GM19463 (cell line): ENCODE results near the gene BMAL2.

ENCODE experiments used
- ATAC-seq: cut with Tn5 transposase; IDR thresholded peaks from one replicate; pipeline ENCODE4 v1.9.1; 2021; ENCODE audit warnings: mild to moderate bottlenecking, moderate library complexity; ENCODE audit not compliant: unreplicated experiment

BMAL2 gene, protein sequence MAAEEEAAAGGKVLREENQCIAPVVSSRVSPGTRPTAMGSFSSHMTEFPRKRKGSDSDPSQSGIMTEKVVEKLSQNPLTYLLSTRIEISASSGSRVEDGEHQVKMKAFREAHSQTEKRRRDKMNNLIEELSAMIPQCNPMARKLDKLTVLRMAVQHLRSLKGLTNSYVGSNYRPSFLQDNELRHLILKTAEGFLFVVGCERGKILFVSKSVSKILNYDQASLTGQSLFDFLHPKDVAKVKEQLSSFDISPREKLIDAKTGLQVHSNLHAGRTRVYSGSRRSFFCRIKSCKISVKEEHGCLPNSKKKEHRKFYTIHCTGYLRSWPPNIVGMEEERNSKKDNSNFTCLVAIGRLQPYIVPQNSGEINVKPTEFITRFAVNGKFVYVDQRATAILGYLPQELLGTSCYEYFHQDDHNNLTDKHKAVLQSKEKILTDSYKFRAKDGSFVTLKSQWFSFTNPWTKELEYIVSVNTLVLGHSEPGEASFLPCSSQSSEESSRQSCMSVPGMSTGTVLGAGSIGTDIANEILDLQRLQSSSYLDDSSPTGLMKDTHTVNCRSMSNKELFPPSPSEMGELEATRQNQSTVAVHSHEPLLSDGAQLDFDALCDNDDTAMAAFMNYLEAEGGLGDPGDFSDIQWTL

DNA sequence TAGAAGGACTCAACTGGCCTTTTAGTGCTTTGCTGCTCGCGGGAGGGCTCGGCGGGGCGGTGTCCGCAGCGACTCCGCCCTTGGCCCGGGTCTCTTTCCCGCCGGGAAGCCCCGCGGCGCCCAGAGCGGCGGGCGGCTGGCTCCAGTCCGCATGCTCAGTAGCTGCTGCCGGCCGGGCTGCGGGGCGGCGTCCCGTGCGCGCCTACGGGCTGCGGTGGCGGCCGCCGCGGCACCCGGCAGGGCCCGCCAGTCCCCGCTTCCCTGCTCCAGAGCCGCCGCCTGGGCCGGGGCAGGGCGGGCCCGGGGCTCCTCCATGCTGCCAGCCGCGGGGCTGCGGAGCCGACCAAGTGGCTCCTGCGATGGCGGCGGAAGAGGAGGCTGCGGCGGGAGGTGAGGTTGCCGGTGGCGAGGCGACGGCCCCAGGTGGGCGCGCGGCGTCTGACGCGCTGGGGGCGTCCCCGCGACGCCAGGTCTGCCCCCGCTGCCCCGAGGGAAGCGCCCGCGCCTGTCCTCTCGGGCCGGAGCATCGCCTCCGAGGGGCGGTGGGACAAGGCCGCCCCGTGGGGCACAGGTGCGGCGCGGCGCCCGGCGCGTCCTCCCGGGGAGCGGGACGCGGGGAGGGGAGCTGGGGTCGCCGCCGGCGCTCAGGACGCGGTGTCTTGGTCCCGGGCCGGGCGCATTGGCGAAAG lies at the start of gene BMAL2:
Gene BMAL2 (plus strand): TSS at position 123 of the 689 bp plus-strand sequence. CDS start 237 bp downstream, at position 360.
- peak; percentile 47 for ATAC-seq

DNA sequence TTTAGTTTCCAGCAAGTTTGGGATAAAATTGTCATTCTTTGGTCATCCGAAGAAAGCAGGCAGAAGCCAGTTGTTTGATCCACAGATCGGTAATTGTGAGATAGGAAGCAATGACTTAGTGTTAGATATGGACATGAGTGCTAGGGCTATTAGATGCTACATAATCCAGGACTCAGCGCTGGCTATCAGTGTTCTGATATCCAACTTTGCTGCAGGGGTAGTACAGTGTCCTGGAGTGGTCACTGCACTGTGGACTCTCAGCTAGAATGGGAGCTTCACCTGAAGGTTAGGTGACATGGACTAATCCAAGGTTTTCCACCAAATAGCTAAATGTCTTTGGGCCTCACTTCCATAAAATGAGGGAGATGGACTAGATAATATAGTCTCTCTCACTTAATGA lies 48.6 kb upstream of the BMAL2 start:
- ATAC-seq = no peak

DNA sequence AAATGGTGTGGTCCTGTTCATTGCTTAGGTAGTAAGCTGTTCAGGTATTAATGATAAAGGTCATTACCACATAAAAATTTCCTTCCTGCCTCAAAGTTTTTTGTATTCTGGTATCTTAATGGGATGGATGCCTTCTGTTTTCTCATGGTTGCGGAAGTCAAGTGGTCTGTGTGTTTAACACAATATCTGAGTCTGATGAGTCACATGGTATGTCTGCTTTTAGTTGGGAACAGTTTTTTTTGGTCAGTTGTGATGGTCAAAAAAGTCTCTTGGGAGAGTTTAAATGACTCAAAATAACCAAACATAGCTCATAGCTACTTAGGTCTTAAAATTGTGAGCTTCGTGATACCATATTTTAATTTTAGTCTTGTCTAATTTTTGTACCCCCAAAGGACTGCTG lies 47.9 kb upstream of the BMAL2 start:
- peak; percentile 74 for ATAC-seq

DNA sequence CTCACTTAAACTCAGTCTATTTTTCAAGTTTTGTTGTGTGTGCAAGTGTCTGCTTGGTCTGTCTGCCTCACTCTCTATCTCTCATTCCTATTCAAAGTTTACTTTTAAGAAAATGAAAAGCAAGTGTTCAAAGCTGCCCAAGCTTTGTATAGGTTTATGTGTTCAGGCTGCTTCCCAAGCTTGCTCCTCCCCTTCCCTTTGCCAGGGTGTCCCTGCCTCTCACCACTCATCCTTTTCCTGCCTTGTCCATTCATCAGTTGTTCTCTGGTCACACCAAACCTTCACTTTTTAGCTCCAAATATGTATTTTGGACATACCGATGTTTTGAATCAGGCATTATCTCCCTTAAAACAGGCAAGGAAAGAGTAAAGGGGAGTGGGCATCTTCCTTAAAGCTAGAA lies 47.2 kb upstream of the BMAL2 start:
- ATAC-seq = no peak

DNA sequence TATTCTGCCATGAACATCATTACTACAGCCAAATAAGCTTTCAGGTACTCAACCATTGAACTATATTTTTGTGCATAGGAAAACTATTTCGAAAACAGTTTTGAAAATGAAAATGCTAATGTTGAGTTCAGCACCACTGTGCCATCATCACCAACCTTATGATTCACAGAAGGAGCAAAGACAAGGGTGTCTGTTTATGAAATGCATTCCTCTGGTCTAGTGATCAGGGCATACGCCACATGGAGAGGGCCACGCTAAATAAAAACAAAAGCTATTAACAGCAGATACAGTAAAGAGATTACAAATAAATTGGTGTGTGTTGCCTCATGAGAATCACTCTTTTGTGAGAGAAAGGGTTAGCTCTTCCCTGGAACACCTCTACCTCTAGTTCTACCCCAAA lies 43.2 kb upstream of the BMAL2 start:
- ATAC-seq = no peak

DNA sequence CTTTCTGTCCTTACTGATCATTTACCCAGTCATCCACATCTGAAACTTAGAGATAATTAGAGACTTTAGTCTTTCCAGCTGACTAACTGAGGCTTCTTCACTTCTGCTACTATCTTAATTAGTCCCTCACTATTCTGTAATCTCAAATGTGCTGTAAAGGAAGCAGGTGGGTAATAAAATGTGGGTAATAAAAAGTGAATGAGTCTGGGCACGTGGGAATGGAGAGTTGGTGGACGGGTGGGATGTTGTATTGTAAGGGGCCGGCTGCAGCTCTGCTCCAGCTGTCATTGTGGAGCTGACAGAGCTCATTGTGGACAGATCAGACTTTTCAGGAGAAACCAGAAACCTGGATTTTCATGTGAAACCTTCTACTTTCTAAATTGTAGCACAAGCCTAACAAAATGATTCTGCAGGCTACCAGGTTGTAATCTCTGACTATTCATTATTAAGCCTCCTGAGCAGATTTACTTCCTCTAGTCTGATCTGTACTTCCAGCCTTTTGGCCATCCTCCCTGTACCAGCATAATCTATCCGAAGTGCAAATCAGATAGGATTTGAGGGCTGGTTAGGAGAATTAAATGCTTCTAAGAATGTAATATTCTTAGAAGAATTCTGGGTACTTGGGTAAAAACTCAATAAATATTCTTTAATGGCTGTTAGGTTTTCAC lies 42.0 kb upstream of the BMAL2 start:
- ATAC-seq = peak; percentile 45

DNA sequence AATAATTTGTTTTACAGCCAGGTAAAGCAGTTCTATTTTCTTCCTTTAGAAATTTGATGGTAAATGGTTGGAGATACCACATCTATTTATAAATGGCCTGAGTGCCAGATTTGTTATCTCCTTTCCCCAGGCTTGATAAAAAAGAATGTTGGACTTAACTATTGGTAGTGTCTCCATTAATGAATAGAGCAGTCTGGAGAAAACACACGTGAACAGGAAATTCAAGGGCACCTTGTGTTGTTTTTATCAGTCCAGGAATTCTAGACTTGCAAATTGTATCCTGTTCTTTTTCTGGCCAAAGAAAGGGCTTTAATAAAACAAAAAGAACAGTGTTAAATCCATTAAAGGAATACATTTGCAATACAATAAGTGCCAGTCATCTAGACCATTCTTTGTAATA lies 40.8 kb upstream of the BMAL2 start:
- ATAC-seq = no peak

DNA sequence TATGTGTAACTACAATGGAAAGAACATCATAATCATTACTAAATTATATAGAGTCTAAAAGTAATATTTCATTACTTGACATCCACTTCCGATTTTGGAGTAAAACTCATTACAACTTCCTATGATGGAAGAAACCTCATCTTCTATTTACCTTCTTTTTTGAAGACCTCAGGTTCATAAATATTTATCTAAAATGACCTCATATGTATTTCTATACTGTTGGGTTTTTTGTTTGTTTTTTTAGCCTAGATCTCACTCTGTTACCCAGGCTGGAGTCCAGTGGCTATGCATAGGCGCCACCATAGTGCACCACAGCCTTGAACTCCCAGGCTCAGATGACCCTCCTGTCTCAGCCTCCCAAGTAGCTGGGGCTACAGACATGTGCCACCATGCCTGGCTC lies 39.9 kb upstream of the BMAL2 start:
- ATAC-seq = no peak

DNA sequence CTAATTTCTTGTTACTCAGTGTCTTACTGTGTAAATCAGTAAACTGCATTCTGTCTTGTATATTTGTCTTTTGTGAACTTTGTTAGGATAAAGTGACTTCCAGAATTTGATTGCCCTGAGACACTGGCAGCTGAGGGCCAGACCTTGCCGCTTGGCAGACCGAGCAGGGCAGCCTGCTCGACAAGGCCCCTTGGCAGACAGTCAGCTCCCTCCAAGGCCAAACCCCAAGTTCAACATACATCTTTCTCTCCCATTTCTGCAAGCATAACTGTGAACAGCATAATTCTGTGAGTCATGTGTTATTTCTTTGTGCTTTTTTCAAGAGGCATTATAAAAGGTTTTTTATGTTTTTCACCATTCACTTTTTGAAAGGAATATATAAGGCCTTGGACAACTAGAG lies 39.2 kb upstream of the BMAL2 start:
- no peak for ATAC-seq

DNA sequence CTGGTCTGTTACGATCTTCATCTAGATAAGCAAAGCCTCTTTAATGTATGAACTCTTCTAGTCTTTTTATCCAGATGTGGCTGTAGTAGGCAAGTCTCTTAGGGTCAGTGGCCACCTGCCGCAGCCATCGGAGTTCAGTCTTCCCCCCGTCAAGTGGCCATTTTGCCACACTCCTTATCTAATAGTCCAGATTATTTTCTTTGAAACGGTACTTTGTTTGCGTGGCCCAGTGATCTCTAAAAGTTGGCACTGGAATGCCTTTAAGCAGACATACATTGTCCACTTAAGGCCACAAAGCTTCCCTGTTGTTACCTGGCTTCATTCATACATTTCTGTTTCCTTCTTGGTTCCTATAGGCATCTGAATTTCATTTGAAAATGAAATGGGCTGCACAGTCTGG lies 36.0 kb upstream of the BMAL2 start:
- ATAC-seq = no peak

DNA sequence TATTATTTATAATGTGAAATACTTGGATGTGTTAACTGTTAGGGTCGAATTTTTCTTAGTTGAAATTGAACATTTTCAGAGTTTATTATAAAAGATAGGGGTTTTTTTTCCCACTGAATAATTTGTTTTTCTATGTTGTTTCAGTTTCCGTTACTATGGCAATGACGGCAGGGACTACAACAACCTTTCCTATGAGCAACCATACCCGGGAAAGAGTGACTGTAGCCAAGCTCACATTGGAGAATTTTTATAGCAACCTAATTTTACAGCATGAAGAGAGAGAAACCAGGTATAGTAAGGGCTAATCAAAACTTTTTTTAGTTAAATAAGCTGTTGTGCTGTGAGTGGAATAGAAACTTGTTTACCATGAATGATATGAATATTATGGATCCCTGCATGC lies 35.1 kb upstream of the BMAL2 start:
- ATAC-seq = no peak

DNA sequence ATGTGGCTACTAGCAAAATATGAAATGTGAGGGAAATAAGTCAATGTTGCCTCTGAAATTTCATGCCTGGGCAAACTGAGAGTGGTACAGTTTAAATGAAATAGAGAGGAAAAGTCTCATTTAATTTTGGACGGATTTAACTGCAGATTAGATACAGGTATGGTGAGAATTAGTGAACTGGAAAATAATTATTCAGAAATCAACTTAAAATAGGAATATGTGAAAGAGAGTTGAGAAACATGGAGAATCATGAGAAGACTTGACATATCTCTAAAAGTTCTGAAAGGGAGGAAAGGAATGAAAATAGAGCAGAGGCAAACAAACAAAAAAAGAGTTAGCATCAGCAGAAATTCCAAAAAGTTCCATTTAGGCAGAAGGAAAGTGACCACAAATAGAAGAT lies 33.5 kb upstream of the BMAL2 start:
- no peak for ATAC-seq

DNA sequence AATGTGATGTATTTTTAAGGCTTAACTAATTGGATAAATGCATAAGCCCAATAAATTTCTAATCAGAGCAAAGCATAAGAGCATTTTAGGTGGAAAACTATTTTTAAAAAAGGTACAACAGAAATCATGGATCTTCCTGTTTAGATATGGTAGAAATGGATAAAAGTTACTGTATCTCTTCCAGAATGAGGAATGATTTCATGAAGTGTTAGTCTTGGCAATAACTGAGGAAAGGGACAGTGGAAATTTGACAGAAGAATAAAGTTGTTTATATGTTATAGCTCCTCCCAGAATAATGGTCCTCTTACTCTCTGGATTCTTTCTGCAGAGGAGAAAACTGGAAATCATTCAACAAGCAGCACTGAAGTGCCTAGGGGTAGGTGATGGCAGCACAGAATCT lies 32.4 kb upstream of the BMAL2 start:
- ATAC-seq = no peak

DNA sequence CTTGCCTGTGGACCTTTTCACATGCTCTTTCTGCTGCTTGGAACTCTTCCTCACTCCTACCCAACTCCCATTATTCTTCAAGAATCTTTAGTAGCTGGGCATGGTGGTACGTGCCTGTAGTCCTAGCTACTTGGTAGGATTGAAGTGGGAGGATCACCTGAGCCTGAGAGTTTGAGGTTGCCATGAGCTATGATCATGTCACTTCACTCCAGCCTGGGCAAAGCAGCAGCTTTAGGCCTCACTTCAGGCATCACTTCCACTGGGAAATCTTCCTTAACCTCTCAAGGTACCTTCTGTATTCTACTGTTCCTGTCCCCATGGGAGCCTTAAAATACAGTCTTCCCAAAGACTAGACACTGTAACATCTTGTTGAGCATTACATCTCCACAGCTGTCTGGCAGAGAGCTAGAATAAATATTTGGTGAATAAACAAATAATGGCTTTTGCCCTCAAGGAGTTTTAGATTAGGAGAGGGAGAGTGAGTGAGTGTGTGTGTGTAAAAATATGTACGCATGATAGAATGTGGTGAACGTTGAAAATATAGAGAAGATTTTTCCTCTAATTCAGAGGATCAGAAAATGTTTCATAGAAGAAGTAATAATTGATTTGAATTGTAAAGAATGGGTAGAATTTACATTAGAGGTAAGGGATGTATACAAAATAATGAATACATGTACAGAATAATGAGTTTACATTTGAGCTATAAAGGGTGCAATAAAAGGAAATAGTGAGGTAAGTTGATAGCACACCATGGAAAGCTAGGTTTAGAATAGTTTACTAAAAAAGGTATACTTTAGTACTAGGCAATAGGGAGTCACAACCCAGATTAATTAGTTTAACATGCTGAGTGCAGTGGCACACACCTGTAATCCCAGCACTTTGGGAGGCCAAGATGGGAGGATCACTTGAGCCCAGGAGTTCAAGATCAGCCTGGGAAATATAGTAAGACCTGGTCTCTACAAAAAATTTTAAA lies 29.2 kb upstream of the BMAL2 start:
- ATAC-seq = no peak

DNA sequence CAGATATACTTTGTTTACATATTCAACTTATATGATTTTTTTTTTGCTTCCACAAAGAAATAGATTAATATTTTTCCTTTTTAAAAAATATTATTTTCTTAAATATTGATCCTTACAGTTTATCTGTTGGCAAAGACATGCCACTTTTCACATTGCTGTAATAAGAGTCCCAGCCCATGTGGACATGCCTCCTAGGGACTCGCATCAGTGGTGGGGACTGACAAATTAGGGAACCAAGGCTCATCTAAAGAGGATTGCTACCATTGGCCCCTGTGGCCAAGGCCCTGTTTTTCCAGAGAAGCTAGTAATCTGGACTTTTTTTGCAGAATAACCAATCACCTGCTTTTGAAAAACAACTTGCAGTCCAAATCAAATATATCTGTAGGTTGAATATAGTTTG lies 27.8 kb upstream of the BMAL2 start:
- no peak for ATAC-seq

DNA sequence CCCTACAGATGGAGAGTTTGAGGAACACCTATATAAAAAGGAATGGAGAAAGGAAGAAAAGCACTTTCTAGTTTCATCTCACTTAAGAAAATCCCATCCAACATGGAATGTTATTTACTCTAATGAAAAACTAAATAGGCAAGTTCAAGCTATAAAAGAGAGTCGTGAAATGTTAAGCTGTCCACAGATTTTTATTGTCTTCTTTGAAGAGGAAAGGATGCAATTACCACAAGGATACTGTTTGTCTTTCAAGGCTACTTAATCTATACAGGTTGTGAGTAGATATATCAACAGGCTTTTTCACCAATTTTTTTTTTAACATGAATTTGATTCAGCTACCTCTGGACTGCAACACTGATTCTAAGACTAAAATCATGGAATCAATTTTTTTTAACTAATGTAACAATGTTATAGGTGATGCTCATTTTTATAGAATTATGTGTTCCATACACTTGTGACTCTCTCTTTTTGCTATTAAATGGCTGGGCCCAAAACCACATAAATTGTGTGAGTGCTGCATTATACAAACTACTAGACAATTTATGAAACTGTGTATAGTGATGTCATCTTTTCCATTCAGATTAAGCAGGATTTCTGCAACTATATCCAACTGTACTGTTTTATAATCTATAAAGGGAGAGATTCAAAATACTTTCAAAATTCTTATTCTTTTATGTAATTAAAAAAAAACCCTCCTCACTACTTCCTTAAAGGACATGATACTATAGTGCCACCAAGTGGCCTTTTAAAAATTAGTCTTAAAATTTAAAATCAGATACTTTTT lies 26.8 kb upstream of the BMAL2 start:
- no peak for ATAC-seq

DNA sequence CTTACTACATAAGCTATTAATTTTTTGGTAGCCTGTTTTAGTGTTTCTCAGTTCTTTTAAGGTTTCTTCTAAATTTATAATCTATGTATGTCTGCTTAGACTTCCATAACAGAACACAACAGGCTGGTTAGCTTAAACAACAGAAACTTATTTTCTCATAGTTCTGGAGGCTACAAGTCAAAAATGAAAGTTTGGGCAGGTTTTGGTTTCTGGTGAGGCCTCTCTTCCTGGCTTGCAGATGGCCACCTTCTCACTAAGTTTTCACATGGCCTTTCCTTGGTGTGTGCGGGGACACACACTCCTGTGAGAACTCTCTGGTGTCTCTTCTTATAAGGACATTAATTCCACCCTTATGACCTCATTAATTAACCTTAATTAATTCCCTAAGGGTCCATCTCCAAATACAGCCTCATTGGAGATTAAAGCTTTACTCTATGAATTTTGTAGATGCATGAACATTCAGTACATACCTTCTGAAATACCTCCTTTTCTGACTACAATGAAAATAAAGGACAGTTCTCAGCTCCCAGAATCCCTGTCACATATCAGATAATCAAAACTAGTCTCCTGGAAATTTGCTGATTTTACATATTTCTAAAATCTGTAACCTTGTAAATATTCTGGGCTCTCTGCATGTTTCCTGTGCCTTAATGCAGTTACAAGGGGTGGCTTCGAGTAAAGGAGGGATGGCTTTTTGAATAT lies 23.2 kb upstream of the BMAL2 start:
- peak; percentile 66 for ATAC-seq

DNA sequence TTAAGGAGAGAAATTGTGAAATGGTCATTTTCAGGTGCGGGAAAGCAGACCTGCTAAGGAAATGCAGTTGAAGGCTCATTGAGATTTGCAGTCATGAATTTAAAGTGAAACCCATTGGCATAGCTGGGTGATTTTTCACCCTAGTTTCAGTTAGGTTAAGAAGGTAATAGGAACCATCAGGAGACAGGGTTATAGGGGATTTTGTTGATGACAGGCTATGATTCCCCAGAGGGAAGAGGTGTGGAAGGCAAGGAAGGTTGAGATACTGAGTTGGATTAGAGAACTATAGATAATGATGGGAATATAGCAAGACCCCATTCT lies 22.7 kb upstream of the BMAL2 start:
- ATAC-seq = no peak

DNA sequence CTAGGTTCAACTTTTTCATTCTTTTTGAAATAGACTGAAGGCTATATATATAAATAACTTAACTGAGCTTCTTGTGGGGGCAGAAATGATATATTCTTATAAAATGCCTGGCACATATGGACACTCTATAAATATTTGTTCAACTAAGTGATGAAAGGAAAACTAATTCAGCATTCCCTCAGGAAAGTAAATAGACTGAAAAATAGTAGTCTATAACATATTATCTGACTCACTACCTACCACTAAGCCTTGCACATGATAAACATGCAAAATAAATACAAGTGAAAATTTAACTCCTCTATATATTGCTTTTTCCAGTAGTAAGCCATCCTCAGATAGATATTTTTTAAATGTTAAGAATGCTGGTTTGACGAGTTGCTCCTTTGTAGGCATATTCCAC lies 15.7 kb upstream of the BMAL2 start:
- no peak for ATAC-seq
